Measurements from ENCODE around the gene CC2D2A. TPM values are rescaled to one million over a fixed set of nuclear protein-coding genes. Genes with fewer than 3 reads are reported as not detected.

Gene CC2D2A
- 16.3 and 24.7 TPM in 2 replicates for total RNA-seq

GRCh38 chr4:15469402-15470127 lies at the start of gene CC2D2A:
TSS of gene CC2D2A (plus strand) at chr4:15469882. CDS start at chr4:15475933, 6,051 bp downstream.

GRCh38 chr4:15427701-15428100 lies 42.0 kb upstream of the CC2D2A start, which contains the start of gene C1QTNF7:
TSS of gene C1QTNF7 (plus strand) at chr4:15428033. CDS start at chr4:15435744, 7,711 bp downstream.

Small RNA genes lying within 50 kb of the gene (small RNA-seq; reads per million reads assigned to genes)
- not detected for gene AC007016.1

Other genes starting within 250 kb of the CC2D2A start
- not detected in 2 replicates for gene C1QTNF7, start 41.8 kb upstream of the CC2D2A start, total RNA-seq
- gene FBXL5, start 185.5 kb downstream of the CC2D2A start, total RNA-seq = 63.4 and 75.6 TPM in 2 replicates
- 23.8 and 37.4 TPM in 2 replicates for gene FAM200B, start 211.9 kb downstream of the CC2D2A start, total RNA-seq
- 22.0 and 49.3 TPM in 2 replicates for gene BST1, start 233.2 kb downstream of the CC2D2A start, total RNA-seq